Measurements from ENCODE around the gene KCNK5. TPM values are rescaled to one million over a fixed set of nuclear protein-coding genes. Genes with fewer than 3 reads are reported as not detected.
A peak's percentile ranks its signal among the peaks of the same experiment; 100 is the strongest.

KCNK5 gene
- total RNA-seq, 6 donors from 2014 or later: 8.9 to 34.6 (median 17.3) TPM

DNA sequence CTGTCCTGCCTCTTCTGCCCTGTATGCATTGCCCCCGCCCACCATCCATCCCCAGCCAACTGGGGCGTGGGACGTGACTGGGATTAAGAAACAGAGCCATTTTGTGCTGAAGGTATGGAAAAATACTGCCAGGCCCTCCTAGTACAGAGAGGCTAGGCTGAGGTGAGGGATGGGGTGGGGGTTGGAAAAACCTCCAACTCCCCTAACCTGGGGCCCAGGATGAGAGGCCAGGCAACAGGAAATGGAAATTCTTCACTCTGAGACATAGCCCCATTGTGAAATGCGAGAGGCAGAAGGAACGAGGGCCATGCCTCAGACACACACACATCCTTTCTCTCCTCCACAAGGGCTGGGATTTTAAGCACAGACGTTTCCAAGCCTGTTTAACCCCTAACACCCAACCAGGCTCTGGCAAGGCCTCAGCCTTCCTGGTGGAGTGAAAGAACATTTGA lies 19.9 kb downstream of the KCNK5 start:
- Histone ChIP-seq H3K4me1 (peaks cover 33 to 87% (median 68%) of the 10 kb centered on the region in 4 donors), H3K27ac (peak overlapping the region in 3 of 4 donors; percentile 27 to 51 (median 41)), H3K36me3 (no peaks in the 10 kb centered on the region), H3K4me3 (no peak overlapping the region), H3K27me3 (no peaks in the 10 kb centered on the region), H3K9me3 (no peaks in the 10 kb centered on the region)
- TF ChIP-seq, protein P1, sequence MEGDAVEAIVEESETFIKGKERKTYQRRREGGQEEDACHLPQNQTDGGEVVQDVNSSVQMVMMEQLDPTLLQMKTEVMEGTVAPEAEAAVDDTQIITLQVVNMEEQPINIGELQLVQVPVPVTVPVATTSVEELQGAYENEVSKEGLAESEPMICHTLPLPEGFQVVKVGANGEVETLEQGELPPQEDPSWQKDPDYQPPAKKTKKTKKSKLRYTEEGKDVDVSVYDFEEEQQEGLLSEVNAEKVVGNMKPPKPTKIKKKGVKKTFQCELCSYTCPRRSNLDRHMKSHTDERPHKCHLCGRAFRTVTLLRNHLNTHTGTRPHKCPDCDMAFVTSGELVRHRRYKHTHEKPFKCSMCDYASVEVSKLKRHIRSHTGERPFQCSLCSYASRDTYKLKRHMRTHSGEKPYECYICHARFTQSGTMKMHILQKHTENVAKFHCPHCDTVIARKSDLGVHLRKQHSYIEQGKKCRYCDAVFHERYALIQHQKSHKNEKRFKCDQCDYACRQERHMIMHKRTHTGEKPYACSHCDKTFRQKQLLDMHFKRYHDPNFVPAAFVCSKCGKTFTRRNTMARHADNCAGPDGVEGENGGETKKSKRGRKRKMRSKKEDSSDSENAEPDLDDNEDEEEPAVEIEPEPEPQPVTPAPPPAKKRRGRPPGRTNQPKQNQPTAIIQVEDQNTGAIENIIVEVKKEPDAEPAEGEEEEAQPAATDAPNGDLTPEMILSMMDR (IDR thresholded peaks at IDR 0.05): no peak
- TF ChIP-seq POLR2A (IDR thresholded peaks at IDR 0.05) (no peak), POLR2AphosphoS5 (IDR thresholded peaks at IDR 0.05) (no peak), EP300 (IDR thresholded peaks at IDR 0.05) (no peak)
- ATAC-seq (ENCODE audit: low FRiP score in 2 of 2) (no peak), DNase-seq (no peak)
- 33 to 50% methylated on average over 2 to 6 of the region's 6 CpGs for WGBS, 2 donors

DNA sequence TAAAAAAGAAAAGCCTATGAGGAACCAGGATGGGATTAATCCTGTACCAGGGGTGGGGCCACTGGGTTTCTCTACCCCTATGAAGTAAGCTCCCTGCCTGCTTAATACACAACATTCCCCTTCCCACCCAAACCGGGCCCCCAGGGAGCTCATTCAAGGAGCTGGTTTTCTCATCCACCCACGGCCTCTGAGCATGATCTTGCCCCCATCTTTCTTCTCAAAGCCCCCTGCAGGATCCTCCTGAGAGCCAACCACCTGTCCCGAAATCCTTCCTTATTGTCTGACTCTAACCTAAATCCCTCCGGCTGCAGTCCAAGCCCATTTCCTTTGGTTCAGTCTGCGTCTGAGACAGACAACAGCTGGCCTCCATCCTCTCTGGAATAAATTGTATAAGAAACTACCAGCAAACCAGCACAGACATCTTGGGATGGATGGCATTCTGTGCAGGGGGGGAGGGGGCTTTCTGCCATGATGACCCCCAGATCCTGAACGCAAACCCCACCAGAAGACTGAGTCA lies 21.0 kb downstream of the KCNK5 start:
- Histone ChIP-seq H3K36me3 (no peaks in the 10 kb centered on the region), H3K27ac (peak overlapping the region in 2 of 4 donors; percentile 2 to 69), H3K4me3 (no peak overlapping the region), H3K4me1 (peaks cover 34 to 82% (median 71%) of the 10 kb centered on the region in 4 donors), H3K27me3 (no peaks in the 10 kb centered on the region), H3K9me3 (no peaks in the 10 kb centered on the region)
- no peak for ATAC-seq (ENCODE audit: low FRiP score in 2 of 2)
- TF ChIP-seq, protein P1 (IDR thresholded peaks at IDR 0.05): no peak
- TF ChIP-seq POLR2A (IDR thresholded peaks at IDR 0.05) (no peak), POLR2AphosphoS5 (IDR thresholded peaks at IDR 0.05) (no peak), EP300 (IDR thresholded peaks at IDR 0.05) (no peak)
- WGBS, 2 donors: 55 to 58% methylated on average over 6 of the region's 6 CpGs
- no peak for DNase-seq

DNA sequence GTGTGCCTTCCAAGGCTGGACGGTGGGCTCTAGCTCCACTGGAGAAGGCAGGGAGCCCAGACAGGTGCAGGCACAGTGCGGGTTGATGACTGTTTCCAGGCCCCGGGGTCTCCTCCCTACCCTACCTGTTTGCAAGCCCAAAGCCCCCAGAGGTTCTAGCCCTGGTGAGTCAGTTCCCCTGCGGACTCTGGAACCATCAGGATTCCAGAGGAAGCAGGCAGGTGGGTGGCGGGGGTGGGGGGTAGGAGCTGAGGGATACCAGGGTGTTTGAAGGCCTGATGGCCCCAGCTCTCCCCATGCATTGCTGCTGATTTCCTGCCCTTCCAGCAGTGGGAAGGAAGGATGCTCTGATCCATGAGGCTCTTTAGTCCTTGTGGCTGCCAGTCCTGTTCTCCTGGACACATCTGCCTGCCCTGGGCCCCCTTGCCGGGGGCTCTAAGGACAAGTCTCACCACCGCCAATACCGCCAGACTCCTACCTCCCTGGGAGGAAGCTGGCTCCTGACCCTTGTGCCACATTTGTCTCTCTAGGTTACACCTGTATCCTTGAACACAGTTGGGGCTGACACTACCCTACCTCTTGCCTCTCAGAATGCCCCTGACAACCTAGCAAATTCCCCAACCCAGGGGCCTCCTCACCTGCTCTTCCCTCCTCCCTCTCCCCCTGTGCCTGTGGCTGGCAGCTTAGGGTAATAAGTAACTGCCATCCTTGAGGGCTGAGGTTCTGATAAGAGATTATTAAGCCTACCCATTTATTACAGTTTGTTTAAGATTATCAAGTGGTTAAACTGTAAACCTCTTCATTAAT lies 21.7 kb downstream of the KCNK5 start:
- TF ChIP-seq POLR2A (IDR thresholded peaks at IDR 0.05) (no peak), POLR2AphosphoS5 (IDR thresholded peaks at IDR 0.05) (no peak), EP300 (IDR thresholded peaks at IDR 0.05) (no peak)
- TF ChIP-seq, protein P1 (IDR thresholded peaks at IDR 0.05): no peak
- Histone ChIP-seq H3K9me3 (no peaks in the 10 kb centered on the region), H3K4me3 (no peak overlapping the region), H3K36me3 (no peaks in the 10 kb centered on the region), H3K27ac (peak overlapping the region in 2 of 4 donors; percentile 49 to 69), H3K4me1 (peaks cover 32 to 80% (median 68%) of the 10 kb centered on the region in 4 donors), H3K27me3 (no peaks in the 10 kb centered on the region)
- DNase-seq (no peak), ATAC-seq (ENCODE audit: low FRiP score in 2 of 2) (no peak)
- WGBS, 2 donors: 77 to 85% methylated on average over 4 to 8 of the region's 8 CpGs

DNA sequence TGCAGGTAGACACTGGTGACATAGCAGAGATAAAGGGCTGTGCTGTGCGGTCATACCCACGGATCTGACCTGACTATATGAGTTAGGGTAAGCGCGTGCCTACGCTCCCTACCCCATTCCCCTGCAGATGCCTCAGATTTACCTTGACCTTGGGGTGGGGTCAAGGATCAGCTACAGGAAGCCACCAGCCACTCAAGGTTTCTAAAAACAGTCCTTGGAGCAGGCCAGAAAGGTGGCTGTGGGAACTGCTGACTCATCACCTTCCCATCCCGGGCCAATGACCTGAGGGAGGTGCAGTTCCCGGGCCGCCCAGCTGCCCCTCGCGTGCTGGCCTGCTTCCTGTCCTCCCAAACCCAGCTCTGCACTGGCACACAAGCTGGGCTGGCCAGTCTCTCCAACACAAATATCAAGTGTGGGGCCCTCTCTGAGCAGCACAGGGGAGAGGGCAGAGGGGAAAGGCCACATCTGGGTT lies 23.0 kb downstream of the KCNK5 start:
- Histone ChIP-seq H3K27ac (peak overlapping the region; percentile 63 to 73 (median 67)), H3K36me3 (no peaks in the 10 kb centered on the region), H3K9me3 (no peaks in the 10 kb centered on the region), H3K27me3 (no peaks in the 10 kb centered on the region), H3K4me3 (no peak overlapping the region), H3K4me1 (peaks cover 32 to 80% (median 62%) of the 10 kb centered on the region in 4 donors)
- 57 to 75% methylated on average over 8 to 10 of the region's 10 CpGs for WGBS, 2 donors
- DNase-seq (peak; percentile 65 to 88), ATAC-seq (ENCODE audit: low FRiP score in 2 of 2) (peak in 1 of 2 donors; percentile 39)
- TF ChIP-seq POLR2AphosphoS5 (IDR thresholded peaks at IDR 0.05) (peak in 1 of 2 donors; percentile 25), EP300 (IDR thresholded peaks at IDR 0.05) (peak in 2 of 4 donors; percentile 15 to 48), POLR2A (IDR thresholded peaks at IDR 0.05) (no peak)
- TF ChIP-seq, protein P1 (IDR thresholded peaks at IDR 0.05): peak in 1 of 6 experiments; percentile 21

Measured in upper lobe of left lung (tissue), 6 donors.